ENCODE results near the gene ASB1.

DNA sequence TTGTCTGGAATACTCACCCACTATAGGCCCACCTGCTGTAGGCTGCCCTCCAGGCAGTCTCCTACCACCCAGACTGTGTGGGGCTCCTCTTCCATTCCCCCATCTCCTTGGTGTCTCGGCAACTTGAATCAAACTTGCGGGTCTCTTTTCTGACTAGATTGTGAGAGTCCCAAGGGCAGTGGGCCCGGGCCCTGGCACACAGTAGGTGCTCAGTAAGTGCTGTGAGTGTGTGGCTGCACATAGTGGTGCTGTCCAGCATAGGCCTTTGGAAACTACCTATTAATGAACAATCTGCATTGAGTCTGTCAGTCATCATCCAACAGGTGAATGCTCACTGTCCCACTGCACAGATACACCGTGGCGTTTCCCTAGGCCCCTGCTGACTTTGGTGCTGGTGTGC, 43.6 kb upstream of the ASB1 start:
- TF ChIP-seq, protein P1, sequence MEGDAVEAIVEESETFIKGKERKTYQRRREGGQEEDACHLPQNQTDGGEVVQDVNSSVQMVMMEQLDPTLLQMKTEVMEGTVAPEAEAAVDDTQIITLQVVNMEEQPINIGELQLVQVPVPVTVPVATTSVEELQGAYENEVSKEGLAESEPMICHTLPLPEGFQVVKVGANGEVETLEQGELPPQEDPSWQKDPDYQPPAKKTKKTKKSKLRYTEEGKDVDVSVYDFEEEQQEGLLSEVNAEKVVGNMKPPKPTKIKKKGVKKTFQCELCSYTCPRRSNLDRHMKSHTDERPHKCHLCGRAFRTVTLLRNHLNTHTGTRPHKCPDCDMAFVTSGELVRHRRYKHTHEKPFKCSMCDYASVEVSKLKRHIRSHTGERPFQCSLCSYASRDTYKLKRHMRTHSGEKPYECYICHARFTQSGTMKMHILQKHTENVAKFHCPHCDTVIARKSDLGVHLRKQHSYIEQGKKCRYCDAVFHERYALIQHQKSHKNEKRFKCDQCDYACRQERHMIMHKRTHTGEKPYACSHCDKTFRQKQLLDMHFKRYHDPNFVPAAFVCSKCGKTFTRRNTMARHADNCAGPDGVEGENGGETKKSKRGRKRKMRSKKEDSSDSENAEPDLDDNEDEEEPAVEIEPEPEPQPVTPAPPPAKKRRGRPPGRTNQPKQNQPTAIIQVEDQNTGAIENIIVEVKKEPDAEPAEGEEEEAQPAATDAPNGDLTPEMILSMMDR (IDR thresholded peaks at IDR 0.05) = no peak
- no peak for TF ChIP-seq POLR2A (IDR thresholded peaks at IDR 0.05)

All from body of pancreas (tissue), 4 donors.